Transverse colon (tissue), 4 donors: ENCODE measurements around the gene VSNL1. TPM values are rescaled to one million over a fixed set of nuclear protein-coding genes. Genes with fewer than 3 reads are reported as not detected.

Source experiments
- DNase-seq: peaks from one replicate; pipeline ENCODE4 v3.0.0-alpha.2; 2019
- H3K27ac ChIP-seq, 4 donors: fragments of 200-600 bp; sonication (generic); 2 replicates each; pipeline ENCODE4 v1.5.1; 2016 to 2018; ENCODE audit warnings: inconsistent platforms in 4 of 4
- H3K27me3 ChIP-seq: fragments of 200-600 bp; sonication (generic); 2 replicates; pipeline ENCODE4 v1.5.1; 2017; ENCODE audit warnings: inconsistent platforms
- H3K36me3 ChIP-seq, 4 donors: fragments of 200-600 bp; sonication (generic); 2 replicates each; pipeline ENCODE4 v1.5.1; 2017 to 2019; ENCODE audit warnings: inconsistent platforms in 4 of 4
- H3K4me1 ChIP-seq, 4 donors: fragments of 200-600 bp; sonication (generic); 2 replicates each; pipeline ENCODE4 v1.5.1; 2017 to 2020; ENCODE audit warnings: inconsistent platforms in 4 of 4
- H3K4me3 ChIP-seq, 4 donors: fragments of 200-600 bp; sonication (generic); 1 replicate in 1 of 4; 2 replicates in 3 of 4; pipeline versions ENCODE4 v1.5.1 to v1.6.1; 2017 to 2019; ENCODE audit warnings: inconsistent platforms in 4 of 4
- H3K9me3 ChIP-seq, 2 donors: fragments of 200-600 bp; sonication (generic); 2 replicates each; pipeline ENCODE4 v1.5.1; 2017 to 2019; ENCODE audit warnings: inconsistent platforms in 2 of 2
- EP300 ChIP-seq: sonication (generic); formaldehyde crosslinking; IDR thresholded peaks from one replicate; pipeline ENCODE4 v1.6.1; 2017; ENCODE audit warnings: antibody characterized with exemption, low read depth
- POLR2A ChIP-seq: fragments of 450-650 bp; IDR thresholded peaks from one replicate; pipeline ENCODE4 v1.6.1; 2016; ENCODE audit warnings: antibody characterized with exemption, mild to moderate bottlenecking, moderate library complexity
- POLR2AphosphoS5 ChIP-seq, 3 donors: sonication (generic); formaldehyde crosslinking; IDR thresholded peaks; one replicate each; pipeline ENCODE4 v1.6.1; 2016; ENCODE audit warnings: antibody characterized with exemption in 3 of 3
- WGBS, 2 donors: methylation state at CpG; one replicate each; pipeline ENCODE4 v1.1.5; 2018; ENCODE audit warnings: low coverage in 1 of 2; 5-methylcytosine and 5-hydroxymethylcytosine counted together
- in situ Hi-C, 4 donors: fragments of 200-750 bp; cut with MboI; loops; one replicate each; pipeline versions ENCODE4 v1.15.0 to v1.15.1; 2017; ENCODE audit warnings: low sequenced_read_pairs in 3 of 4, low pct_ligation_motif_present in 1 of 4, low pct_unique_long_range_greater_than_20kb in 1 of 4
- intact Hi-C: fragments of 100-400 bp; cut with DNase I; formaldehyde crosslinking; loops from one replicate; pipeline ENCODE4 v1.15.1; 2023; ENCODE audit warnings: low total_unique reads
- total RNA-seq, 4 donors: library from RNA; depleted of rRNA; stranded (reverse); fragments of >200 nt; gene quantifications; one replicate each; pipeline ENCODE4 v1.1.0, GENCODE V29; 2016
- TF ChIP-seq, protein P1 (sequence below), 5 experiments: fragments of 200-600 bp in 3 of 5; fragments of 450-650 bp in 2 of 5; sonication (generic) in 3 of 5; IDR thresholded peaks; 1 replicate in 2 of 5; 2 replicates in 3 of 5; pipeline ENCODE4 v1.5.1; 2016 to 2017; ENCODE audit warnings: antibody characterized with exemption in 5 of 5, inconsistent platforms in 3 of 5, mild to moderate bottlenecking in 2 of 5, moderate library complexity in 1 of 5

The VSNL1 gene
- total RNA-seq, 4 donors from 2014 or later = 0.96 to 1.1 TPM; not detected in 2

DNA sequence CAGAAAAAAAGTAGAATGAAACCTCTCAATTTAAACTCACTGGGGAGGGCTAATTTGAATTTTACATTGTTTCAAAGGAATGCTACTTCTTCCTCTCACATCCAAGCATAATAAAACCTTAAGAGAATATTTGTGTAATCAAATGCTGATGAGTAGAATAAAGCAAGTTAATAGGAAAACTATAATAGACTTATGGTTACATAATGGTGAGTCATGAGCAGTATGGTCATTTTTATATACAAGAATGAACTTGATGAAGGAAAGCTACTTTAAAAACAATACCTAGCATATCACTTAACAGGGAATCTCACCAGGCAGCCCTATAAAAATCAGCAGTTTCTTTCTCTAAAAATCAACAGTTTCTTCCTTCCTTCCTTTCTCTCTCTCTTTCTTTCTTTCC is 80.3 kb downstream of the VSNL1 start:
- Histone ChIP-seq H3K27ac (no peak overlapping the region), H3K4me3 (no peak overlapping the region), H3K36me3 (no peaks in the 10 kb centered on the region), H3K4me1 (no peaks in the 10 kb centered on the region), H3K27me3 (no peaks in the 10 kb centered on the region), H3K9me3 (no peaks in the 10 kb centered on the region)
- no peak for TF ChIP-seq POLR2A
- TF ChIP-seq, protein P1, sequence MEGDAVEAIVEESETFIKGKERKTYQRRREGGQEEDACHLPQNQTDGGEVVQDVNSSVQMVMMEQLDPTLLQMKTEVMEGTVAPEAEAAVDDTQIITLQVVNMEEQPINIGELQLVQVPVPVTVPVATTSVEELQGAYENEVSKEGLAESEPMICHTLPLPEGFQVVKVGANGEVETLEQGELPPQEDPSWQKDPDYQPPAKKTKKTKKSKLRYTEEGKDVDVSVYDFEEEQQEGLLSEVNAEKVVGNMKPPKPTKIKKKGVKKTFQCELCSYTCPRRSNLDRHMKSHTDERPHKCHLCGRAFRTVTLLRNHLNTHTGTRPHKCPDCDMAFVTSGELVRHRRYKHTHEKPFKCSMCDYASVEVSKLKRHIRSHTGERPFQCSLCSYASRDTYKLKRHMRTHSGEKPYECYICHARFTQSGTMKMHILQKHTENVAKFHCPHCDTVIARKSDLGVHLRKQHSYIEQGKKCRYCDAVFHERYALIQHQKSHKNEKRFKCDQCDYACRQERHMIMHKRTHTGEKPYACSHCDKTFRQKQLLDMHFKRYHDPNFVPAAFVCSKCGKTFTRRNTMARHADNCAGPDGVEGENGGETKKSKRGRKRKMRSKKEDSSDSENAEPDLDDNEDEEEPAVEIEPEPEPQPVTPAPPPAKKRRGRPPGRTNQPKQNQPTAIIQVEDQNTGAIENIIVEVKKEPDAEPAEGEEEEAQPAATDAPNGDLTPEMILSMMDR (IDR thresholded peaks at IDR 0.05) = no peak
- no peak for TF ChIP-seq EP300
- no peak for TF ChIP-seq POLR2AphosphoS5 (IDR thresholded peaks at IDR 0.05)
- in situ Hi-C loops = no loop called here
- no peak for DNase-seq
- intact Hi-C loops = no loop called here

DNA sequence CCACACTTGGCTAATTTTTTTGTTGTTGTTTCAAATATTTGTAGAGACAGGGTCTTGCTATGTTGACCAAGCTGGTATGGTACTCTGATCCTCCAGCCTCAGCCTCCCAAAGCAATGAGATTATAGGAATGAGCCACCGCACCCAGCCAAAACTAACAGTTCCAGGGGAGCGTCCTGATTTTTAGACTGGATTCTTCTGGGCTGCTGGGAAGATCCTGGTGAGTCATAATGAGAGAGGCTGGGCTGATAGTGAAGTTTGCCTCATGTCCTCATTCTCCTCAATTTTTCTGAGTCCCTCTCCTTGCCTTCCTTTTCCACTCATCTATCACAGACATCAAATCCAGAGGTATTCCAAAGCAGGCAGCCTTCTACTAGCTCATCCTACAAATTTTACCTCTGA is 81.3 kb downstream of the VSNL1 start:
- Histone ChIP-seq H3K4me3 (no peak overlapping the region), H3K36me3 (no peaks in the 10 kb centered on the region), H3K4me1 (no peaks in the 10 kb centered on the region), H3K27me3 (no peaks in the 10 kb centered on the region), H3K9me3 (no peaks in the 10 kb centered on the region), H3K27ac (no peak overlapping the region)
- WGBS, 2 donors = 76% methylated on average over 2 of the region's 2 CpGs; no CpG with 5 or more reads in 1 of the 2 donors
- in situ Hi-C loops = no loop called here
- intact Hi-C loops = no loop called here
- TF ChIP-seq, protein P1 (IDR thresholded peaks at IDR 0.05) = no peak
- TF ChIP-seq POLR2AphosphoS5 (IDR thresholded peaks at IDR 0.05) = no peak
- no peak for TF ChIP-seq POLR2A
- no peak for TF ChIP-seq EP300
- DNase-seq = no peak

DNA sequence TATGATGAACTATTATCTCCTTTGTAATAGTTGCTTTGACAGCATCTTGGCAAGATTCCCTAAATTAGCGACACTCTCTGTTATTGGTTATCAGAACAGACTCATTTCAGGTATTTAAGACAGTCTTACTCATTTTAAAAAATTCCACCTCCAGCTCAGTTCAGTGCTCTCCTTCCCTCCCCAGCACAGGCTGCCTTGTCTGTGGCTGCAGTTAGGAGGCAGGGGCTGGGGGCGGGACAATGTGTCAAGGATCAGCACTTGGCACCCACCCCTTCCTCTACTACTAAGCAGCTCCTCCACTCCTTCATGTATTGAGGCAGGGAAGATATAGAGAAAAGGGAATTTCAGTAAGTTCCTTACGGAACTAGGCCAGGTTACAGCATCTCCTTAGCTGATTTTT is 85.0 kb downstream of the VSNL1 start:
- 90 to 91% methylated on average over 3 of the region's 3 CpGs for WGBS, 2 donors
- no peak overlapping the region for H3K27ac ChIP-seq
- H3K36me3 ChIP-seq = no peaks in the 10 kb centered on the region
- no peaks in the 10 kb centered on the region for H3K4me1 ChIP-seq
- no peak for DNase-seq
- TF ChIP-seq POLR2AphosphoS5 (IDR thresholded peaks at IDR 0.05) (no peak), POLR2A (no peak), EP300 (no peak)
- TF ChIP-seq, protein P1 (IDR thresholded peaks at IDR 0.05) = no peak
- intact Hi-C loops (no loop called here), in situ Hi-C loops (no loop called here)
- H3K9me3 ChIP-seq = no peaks in the 10 kb centered on the region
- H3K4me3 ChIP-seq = no peak overlapping the region
- H3K27me3 ChIP-seq = no peaks in the 10 kb centered on the region

DNA sequence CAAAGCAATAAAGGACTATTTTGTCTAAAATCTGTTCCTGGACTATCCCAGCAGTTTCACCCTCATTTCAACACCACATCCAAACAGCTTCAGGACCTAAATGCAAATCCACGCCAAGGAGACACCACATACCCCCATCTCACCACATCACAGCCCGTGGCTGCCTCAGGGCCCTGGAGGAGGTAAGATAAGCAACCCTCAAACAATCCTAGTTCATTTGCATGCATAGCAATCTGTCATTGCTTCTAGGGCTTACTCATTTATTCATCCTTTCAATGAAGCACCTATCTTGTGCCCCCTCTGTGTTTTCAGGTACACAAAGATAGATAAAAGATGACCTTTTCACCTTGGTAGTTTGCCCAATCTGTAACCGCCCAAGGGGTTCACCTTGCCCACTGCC is 86.5 kb downstream of the VSNL1 start:
- WGBS, 2 donors = 93 to 94% methylated on average over 3 of the region's 3 CpGs
- DNase-seq = no peak
- H3K4me1 ChIP-seq = no peaks in the 10 kb centered on the region
- in situ Hi-C loops = no loop called here
- H3K36me3 ChIP-seq = no peaks in the 10 kb centered on the region
- no peaks in the 10 kb centered on the region for H3K27me3 ChIP-seq
- no peak overlapping the region for H3K27ac ChIP-seq
- H3K9me3 ChIP-seq = no peaks in the 10 kb centered on the region
- TF ChIP-seq POLR2A = no peak
- no peak for TF ChIP-seq EP300
- TF ChIP-seq, protein P1 (IDR thresholded peaks at IDR 0.05) = no peak
- TF ChIP-seq POLR2AphosphoS5 (IDR thresholded peaks at IDR 0.05) = no peak
- no peak overlapping the region for H3K4me3 ChIP-seq
- intact Hi-C loops = no loop called here
